ENCODE measurements around the gene THBD. TPM values are rescaled to one million over a fixed set of nuclear protein-coding genes. Genes with fewer than 3 reads are reported as not detected.

The THBD gene, protein sequence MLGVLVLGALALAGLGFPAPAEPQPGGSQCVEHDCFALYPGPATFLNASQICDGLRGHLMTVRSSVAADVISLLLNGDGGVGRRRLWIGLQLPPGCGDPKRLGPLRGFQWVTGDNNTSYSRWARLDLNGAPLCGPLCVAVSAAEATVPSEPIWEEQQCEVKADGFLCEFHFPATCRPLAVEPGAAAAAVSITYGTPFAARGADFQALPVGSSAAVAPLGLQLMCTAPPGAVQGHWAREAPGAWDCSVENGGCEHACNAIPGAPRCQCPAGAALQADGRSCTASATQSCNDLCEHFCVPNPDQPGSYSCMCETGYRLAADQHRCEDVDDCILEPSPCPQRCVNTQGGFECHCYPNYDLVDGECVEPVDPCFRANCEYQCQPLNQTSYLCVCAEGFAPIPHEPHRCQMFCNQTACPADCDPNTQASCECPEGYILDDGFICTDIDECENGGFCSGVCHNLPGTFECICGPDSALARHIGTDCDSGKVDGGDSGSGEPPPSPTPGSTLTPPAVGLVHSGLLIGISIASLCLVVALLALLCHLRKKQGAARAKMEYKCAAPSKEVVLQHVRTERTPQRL
- 123 and 293 TPM in 2 replicates for total RNA-seq

DNA sequence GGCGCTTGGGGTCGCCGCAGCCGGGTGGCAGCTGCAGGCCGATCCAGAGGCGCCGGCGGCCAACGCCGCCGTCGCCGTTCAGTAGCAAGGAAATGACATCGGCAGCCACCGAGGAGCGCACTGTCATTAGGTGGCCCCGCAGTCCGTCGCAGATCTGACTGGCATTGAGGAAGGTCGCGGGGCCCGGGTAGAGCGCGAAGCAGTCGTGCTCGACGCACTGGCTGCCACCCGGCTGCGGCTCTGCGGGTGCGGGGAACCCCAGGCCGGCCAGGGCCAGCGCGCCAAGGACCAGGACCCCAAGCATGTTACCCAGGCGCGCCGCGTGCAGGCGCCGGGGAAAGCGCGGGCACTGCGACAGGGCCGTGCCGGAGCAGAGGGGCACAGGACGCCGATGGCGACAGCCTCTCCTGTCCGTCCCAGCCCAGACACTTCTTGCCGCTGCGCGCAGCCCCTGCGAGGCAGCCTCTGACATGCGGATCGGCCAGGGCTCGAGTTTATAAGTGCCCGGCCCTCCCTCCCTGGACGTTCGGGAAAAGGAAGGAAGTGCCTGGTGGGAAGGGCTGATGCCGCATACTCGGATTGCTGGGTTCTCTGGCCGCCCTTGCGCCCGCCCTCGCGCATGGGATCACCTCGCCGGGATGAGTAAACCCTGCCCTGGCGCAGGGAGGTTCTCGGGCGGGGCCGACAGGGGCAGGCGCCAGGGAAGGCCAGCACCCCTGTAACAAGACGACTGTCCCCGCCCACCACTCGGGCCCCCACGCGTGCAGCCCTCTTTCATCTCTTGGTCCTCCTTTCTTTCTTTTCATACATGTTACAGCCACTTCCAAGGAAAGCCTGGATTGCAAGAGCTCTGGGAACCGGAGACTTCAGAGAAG is at the start of gene THBD:
THBD (minus strand) TSS at position 472 of the 875 bp plus-strand sequence; CDS start at position 304, 168 bp downstream.

DNA sequence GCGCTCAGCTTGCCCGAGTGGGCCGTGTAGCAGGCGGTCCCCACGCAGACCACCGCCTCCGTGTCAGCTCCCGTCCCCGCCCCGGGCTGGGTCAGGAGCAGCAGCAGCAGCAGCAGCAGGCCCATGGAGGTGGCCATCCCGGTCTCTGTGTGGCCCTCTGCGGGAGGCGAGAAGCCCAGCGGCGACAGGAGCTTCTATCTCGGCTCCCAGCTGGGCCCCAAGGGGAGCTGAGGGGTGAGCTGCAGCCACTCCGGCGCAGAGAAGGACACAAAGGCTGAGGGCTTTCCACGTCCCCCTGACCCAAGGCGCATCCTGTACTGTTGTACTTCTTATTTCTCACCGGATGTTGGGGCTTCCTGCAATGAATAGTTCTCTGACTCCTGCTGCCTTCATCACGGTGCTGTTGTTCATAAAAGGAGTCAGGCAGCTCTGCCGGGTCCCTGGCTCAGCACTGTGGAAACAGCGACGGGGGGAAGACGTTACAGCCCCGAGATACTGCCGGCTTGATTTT is 36.6 kb upstream of the THBD start, which contains the start of gene CD93:
CD93 (minus strand) TSS at position 269 of the 511 bp plus-strand sequence; CDS start at position 137, 132 bp downstream.

DNA sequence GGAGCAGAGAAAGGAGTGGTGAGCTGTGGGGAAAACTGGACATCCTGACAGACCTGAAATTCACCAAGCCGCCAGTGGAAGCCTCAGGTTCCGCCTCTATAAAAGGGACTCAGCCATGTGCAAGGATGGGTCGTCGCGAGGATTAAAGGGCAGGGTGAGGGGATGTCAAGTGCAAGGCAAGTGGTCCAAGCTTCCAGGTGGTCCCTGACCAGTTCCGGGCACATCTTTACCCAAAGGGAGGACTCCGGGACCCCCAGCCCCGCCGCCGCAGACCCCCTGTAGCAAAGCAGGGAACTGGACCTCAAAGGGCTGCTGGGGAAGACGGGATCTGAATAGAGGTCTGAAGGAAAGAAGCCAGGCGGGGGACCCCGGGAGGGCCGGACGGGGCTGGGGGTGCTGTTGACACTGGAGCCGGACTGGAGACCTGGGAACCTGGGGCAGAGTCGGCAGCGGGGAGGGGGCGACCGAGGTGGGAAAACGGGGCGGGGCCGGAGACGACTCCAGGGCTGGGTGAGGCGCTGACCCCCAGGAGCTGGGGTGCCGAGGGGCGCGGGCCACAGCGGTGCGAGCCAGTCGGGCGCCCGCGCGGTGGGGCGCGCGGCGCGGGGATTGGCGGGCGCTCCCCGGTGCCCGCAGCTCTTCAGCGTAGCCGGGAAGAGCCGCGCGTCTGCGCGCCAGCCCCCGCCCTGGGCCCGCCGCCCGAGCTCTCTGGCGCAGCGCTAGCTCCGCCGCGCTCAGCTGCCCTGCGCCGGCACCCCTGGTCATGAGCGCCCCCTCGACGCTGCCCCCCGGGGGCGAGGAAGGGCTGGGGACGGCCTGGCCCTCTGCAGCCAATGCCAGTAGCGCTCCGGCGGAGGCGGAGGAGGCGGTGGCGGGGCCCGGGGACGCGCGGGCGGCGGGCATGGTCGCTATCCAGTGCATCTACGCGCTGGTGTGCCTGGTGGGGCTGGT is 14.5 kb downstream of the THBD start, which contains the start of gene SSTR4:
SSTR4 (plus strand) TSS at position 592 of the 951 bp plus-strand sequence; CDS start at position 764, 172 bp downstream.

Other genes with a start within 250 kb of the THBD start
- 0.13 TPM in 1 of 2 replicates, not detected in the other for gene SSTR4, start 14.4 kb downstream of the THBD start, total RNA-seq
- 13.4 and 29.6 TPM in 2 replicates for gene CD93, start 36.7 kb upstream of the THBD start, total RNA-seq

All from aortic smooth muscle cell (primary cell).